ENCODE measurements around the gene TMEM244.
"Not testable (repeated sequence)": the region's sequence is repeated elsewhere in the genome, so short reads cannot be mapped to it uniquely, and the experiment has no call there.

Gene TMEM244, protein sequence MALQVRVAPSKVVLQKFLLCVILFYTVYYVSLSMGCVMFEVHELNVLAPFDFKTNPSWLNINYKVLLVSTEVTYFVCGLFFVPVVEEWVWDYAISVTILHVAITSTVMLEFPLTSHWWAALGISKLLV

GRCh38 chr6:129860908-129861665, at the start of gene TMEM244:
TMEM244 (minus strand) TSS chr6:129861315; CDS start chr6:129861188, 127 bp downstream.
- DNase-seq = no peak

- no peak for DNase-seq
These were observed 47.7 kb upstream of the TMEM244 start for GRCh38 chr6:129908858-129909257.

GRCh38 chr6:129908356-129908755, 47.2 kb upstream of the TMEM244 start:
- no peak for DNase-seq

GRCh38 chr6:129906515-129907077, 45.5 kb upstream of the TMEM244 start:
- DNase-seq = no peak

DNA sequence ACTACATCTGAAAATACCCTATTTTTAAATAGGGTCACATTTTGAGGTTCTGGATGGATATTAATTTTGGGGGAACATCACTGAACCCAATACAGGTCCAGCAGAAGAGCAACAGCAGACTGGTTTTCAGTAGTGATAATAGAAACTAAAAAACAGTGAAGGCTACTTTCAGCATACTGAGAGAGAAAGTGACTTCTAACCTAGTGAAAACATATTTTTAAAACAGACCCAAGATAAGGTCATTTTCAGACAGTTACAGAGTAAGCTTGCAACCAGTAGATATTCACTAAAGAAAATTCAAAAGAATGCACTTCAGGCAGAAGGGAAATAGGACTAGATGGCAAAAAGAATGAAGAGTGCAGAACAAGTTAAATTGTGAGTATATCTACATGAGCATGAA, 42.0 kb upstream of the TMEM244 start:
- DNase-seq = no peak

GRCh38 chr6:129902681-129903080, 41.6 kb upstream of the TMEM244 start:
- DNase-seq = no peak

- DNase-seq = no peak
These were observed 40.8 kb upstream of the TMEM244 start for GRCh38 chr6:129901910-129902309.

DNA sequence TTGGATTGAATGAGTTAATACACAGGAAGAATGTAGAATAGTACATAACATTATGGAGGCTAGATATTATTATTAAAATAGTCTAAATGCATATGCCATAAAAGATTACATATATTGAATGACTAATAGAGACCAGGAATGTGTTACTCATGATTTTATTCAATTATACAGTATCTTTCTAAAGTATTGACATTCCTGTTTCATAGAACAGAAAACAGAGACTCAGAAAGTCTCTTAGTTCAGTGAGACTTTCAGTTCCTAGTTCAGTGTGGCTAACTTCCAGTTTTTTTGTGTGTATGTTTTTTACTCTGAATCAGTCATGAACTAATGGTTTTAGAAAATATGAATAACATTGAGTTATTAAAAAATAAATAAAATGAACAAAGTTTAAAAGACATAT, 34.6 kb upstream of the TMEM244 start:
- no peak for DNase-seq

GRCh38 chr6:129894921-129895320, 33.8 kb upstream of the TMEM244 start:
- peak in 1 of 2 donors; percentile 10 for DNase-seq

DNA sequence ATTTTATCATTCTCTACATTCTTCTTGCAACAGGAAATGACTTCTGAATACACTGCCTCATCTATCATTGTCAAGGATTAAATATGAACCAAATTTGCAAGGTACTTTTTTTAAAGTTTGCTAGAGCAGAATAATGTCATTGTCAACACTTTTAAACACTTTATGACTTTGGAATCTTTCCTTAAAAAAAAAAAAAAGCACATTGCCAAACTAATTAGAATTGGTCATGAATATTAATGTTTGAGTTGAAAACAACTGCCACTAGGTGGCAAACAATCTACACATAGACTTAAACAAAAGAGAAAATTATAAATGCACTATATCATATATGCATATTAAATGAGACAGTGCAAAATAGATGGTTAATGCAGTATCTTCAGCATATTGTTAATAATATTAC, 32.5 kb upstream of the TMEM244 start:
- peak in 1 of 2 donors; percentile 6 for DNase-seq

GRCh38 chr6:129890701-129891100, 29.6 kb upstream of the TMEM244 start:
- no peak for DNase-seq

DNA sequence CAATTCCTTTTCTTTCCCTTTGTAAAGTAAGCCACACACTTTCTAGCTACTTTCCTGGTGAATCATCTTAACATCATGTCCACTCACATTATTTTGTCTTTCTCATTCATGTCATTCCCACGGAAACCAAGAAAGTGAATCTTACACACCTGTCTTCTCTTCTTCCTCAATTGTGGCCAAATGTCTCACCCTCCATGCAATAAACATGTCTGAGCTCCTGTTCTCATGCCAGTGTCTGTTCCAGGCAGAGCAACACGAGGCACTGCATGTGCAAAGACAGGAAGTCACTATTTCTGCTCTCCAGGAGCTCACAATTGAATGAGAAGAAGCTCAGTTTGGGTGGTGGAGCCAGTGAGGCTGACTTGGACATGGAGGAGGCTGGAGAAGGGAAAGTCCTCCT, 29.0 kb upstream of the TMEM244 start:
- no peak for DNase-seq

DNA sequence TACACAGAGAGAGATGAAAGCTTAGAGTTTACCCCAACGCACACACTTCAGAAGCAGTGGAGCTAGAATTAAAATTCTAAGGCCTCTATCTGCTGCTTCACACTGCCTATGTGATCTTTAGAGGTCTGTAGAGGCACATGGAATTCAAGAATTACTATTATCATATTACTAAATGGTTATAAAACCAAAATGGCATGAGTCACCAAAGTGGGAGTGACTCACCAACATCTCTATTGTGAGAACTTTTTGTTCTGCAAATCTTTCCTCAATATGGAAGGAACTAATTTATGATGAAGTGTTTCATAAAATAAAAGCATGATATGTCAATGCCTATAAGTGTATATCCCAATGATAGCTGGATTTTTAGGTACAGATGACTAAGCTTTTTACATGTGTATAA, 28.5 kb upstream of the TMEM244 start:
- DNase-seq = peak in 1 of 2 donors; percentile 44

DNA sequence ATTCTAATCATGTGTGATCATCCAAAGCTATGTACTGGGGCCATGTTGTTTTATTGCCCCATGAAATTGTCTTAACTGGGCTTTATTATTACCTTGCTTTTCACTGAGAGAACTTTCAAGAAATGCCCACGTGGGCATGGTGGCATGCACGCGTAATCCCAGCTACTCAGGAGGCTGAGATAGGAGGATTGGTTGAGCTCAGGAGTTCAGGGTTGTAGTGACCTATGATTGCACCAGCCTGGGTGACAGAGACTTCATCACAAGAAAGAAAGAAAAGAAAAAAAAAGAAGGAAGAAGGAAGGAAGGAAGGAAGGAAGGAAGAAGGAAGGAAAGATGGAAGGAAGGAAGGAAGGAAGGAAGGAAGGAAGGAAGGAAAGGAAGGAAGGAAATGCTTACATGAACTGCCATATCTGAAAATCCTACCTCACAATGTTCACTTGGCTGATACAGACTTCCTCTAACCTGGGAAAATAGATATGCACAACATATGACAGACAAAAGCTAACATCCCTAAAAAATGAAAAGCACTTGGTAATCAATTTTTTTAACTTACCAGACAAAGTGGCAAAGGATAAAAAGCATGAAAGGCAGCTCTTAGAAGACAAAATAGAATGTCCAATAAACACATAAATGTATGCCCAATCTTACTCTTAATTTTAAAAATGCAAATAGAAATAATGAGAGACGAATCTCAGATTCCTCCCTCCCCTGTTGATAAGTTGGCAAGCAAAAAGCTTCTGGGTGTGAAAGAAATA, 25.5 kb upstream of the TMEM244 start:
- DNase-seq = no peak

GRCh38 chr6:129884211-129884610, 23.1 kb upstream of the TMEM244 start:
- DNase-seq = no peak

DNA sequence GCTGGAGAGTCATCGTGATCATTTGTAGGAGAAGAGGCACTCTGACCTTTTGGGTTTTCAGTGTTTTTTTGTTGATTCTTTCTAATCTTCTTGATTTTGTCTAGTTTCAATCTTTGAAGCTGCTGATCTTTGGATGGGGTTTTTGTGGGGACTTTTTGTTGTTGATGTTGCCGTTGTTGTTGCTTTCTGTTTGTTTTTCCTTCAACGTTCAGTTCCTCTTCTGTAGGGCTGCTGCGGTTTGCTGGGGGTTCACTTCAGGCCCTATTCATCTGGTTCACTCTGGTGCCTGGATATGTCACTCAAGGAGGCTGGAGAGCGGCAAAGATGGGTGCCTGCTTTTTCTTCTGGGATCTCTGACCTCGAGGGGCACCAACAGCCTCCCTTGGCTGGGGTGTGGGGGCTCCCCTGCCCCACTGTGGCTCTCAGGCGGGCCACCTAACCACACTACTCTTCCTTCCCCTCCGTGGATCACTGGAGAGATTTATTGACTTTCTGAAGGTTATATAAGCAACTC, 21.5 kb upstream of the TMEM244 start:
- DNase-seq = peak in 1 of 2 donors; percentile 68

DNA sequence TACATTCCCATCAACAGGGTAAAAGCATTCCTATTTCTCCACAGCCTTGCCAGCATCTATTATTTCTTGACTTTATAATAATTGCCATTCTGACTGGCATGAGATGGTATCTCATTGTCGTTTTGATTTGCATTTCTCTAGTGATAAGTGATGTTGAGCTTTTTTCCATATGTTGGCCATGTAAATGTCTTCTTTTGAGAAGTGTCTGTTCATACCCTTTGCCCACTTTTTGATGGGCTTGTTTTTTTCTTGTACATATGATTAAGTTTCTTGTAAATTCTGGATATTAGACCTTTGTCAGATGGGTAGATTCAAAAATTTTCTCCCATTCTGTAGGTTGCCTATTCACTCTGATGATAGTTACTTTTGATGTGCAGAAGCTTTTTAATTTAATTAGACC, 16.8 kb upstream of the TMEM244 start:
- DNase-seq = not testable (repeated sequence)

GRCh38 chr6:129875610-129876520, 14.8 kb upstream of the TMEM244 start:
- DNase-seq = no peak

- no peak for DNase-seq
These were observed 13.7 kb upstream of the TMEM244 start for GRCh38 chr6:129874837-129875236.

GRCh38 chr6:129872586-129872985, 11.5 kb upstream of the TMEM244 start:
- DNase-seq = no peak

DNA sequence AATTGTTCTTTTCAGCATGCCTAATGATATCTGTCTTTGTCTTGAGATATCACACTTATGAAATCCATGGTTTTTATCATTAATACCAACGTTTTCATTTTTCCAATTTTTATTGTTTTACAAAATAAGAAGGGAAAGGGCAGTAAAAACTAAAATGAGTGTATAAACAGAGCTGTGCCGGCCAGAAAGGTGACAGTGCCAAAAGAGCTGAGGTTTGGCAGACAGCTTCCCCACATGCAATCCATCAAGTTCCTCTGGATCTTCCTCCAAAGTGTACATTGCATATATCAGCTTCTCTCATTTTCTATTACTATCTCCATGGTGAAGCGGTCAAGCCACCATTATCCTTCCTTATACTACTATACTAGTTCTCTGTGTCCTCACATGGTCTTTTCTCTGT, 10.1 kb upstream of the TMEM244 start:
- no peak for DNase-seq

GRCh38 chr6:129867403-129867802, 6.3 kb upstream of the TMEM244 start:
- DNase-seq = no peak

All from bone marrow (tissue), 2 donors.